ENCODE data around the gene CDKN2B-AS1.

The CDKN2B-AS1 gene

DNA sequence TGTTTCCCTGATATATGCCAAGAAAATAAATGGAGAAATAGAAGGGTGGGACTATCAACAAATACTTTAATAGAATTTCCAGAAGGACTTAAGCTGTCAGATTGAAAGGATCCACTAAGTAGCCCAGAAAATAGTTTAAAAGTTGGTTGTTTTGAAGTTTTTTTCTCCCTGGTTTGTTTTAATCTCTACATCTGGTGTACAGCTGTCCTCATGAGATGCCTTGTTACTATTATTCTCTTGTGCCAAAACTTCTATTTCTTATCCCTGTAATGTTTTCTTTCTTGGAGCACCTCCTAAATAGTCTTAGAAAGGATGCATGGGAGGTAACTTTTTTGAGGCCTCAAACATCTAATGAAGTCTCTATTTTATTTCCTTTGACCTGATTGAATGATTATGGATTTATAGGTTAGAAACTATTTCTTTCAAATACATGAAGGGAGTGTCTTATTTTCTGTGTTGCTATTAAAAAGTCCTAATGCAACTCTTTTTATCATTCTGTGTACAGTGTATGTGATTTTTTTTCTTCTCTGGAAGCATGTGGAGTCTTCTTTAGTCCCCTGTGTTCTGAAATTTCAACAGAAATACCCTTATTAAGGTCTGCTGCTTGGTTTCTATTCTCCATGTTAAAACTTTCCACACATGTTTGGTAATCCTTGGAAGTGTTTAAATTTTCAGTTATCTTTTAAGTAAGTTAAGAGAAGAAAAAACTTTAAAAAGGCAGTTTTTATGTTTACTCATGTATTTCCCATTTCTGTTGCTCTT lies 154.5 kb downstream of the CDKN2B-AS1 start:
- Histone ChIP-seq H3K27ac (no peak overlapping the region), H3K4me3 (ENCODE audit: low read depth, low read length) (no peak overlapping the region), H3K9ac (no peak overlapping the region), H3K36me3 (ENCODE audit: control insufficient read depth, insufficient read depth, low read length) (no peaks in the 10 kb centered on the region), H3K79me2 (no peaks in the 10 kb centered on the region), H3K9me3 (ENCODE audit: control insufficient read depth, low read length) (no peaks in the 10 kb centered on the region), H2AFZ (no peak overlapping the region), H3K4me2 (ENCODE audit: low read length) (no peak overlapping the region), H3K4me1 (no peaks in the 10 kb centered on the region), H3K27me3 (ENCODE audit: control insufficient read depth, insufficient read depth, low read length) (no peaks in the 10 kb centered on the region)
- TF ChIP-seq, protein P1, sequence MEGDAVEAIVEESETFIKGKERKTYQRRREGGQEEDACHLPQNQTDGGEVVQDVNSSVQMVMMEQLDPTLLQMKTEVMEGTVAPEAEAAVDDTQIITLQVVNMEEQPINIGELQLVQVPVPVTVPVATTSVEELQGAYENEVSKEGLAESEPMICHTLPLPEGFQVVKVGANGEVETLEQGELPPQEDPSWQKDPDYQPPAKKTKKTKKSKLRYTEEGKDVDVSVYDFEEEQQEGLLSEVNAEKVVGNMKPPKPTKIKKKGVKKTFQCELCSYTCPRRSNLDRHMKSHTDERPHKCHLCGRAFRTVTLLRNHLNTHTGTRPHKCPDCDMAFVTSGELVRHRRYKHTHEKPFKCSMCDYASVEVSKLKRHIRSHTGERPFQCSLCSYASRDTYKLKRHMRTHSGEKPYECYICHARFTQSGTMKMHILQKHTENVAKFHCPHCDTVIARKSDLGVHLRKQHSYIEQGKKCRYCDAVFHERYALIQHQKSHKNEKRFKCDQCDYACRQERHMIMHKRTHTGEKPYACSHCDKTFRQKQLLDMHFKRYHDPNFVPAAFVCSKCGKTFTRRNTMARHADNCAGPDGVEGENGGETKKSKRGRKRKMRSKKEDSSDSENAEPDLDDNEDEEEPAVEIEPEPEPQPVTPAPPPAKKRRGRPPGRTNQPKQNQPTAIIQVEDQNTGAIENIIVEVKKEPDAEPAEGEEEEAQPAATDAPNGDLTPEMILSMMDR (IDR thresholded peaks at IDR 0.05), result no peak

DNA sequence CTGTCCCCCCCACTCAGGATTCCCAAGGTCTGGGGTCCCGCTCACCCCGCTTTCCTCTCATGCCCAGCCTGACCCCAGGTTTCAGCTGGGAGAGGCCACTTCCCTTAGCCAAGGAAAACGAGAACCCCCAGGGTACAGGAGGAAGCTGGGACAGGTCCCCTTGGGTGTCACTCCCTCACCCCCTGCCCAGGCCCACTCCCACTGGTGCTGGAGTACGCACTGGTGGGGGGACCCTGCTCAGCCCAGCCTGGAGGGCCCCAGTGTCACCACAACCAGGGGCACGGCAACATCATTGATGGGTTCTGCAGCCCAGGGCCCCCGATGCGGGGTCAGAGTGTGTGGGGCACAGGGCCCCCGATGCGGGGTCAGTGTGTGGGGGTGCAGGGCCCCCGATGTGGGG lies 159.5 kb downstream of the CDKN2B-AS1 start:
- Histone ChIP-seq H2AFZ (no peak overlapping the region), H3K4me1 (no peaks in the 10 kb centered on the region), H3K4me2 (ENCODE audit: low read length) (no peak overlapping the region), H3K4me3 (ENCODE audit: low read depth, low read length) (no peak overlapping the region), H3K36me3 (ENCODE audit: control insufficient read depth, insufficient read depth, low read length) (no peaks in the 10 kb centered on the region), H3K27ac (no peak overlapping the region), H3K9ac (no peak overlapping the region), H3K79me2 (no peaks in the 10 kb centered on the region), H3K9me3 (ENCODE audit: control insufficient read depth, low read length) (no peaks in the 10 kb centered on the region), H3K27me3 (ENCODE audit: control insufficient read depth, insufficient read depth, low read length) (no peaks in the 10 kb centered on the region)
- TF ChIP-seq, protein P1 (IDR thresholded peaks at IDR 0.05), result no peak

DNA sequence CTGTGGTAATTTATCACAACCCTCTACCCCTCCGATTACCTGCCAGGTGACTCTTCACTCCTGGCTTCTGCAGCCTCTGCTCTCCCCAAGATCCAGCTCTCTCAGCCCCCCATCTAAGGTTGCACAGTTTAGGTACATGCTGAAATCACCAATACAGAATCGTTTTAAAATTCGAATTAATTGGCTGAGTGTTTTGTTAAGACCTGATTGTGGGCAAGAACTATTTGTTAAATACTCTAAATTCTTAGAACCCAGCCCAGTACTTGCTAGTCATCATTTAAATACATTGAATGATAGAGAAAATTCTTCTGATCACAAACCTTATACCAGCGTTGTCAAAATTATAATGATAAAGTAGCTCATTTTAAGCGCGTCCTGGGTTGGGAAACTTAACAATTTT lies 162.0 kb downstream of the CDKN2B-AS1 start:
- TF ChIP-seq, protein P1 (IDR thresholded peaks at IDR 0.05), result no peak
- Histone ChIP-seq H3K79me2 (no peaks in the 10 kb centered on the region), H3K36me3 (ENCODE audit: control insufficient read depth, insufficient read depth, low read length) (no peaks in the 10 kb centered on the region), H3K27me3 (ENCODE audit: control insufficient read depth, insufficient read depth, low read length) (no peaks in the 10 kb centered on the region), H3K9me3 (ENCODE audit: control insufficient read depth, low read length) (no peaks in the 10 kb centered on the region), H3K9ac (no peak overlapping the region), H3K4me1 (no peaks in the 10 kb centered on the region), H3K27ac (no peak overlapping the region), H2AFZ (no peak overlapping the region), H3K4me2 (ENCODE audit: low read length) (no peak overlapping the region), H3K4me3 (ENCODE audit: low read depth, low read length) (no peak overlapping the region)

DNA sequence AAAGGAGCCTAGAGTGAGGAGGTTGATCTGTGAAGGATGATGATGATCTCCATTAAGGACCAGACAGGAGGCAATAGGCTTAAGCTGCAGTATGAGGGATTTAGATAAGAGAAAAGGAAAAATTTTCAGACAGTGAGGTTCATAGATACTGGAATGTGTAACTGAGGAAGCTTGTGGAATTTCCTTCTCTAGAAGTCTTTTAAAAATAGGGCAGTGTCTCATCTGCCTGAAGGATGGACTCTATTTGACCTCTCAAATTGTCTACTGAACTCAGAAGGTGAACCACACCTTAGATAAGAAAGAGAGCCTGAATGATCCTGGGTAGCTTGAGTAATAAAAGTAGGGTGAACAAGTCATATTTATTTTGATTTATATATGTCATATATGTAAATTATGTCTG lies 162.7 kb downstream of the CDKN2B-AS1 start:
- Histone ChIP-seq H3K79me2 (no peaks in the 10 kb centered on the region), H3K27me3 (ENCODE audit: control insufficient read depth, insufficient read depth, low read length) (no peaks in the 10 kb centered on the region), H3K4me3 (ENCODE audit: low read depth, low read length) (no peak overlapping the region), H3K9ac (no peak overlapping the region), H3K4me1 (no peaks in the 10 kb centered on the region), H3K9me3 (ENCODE audit: control insufficient read depth, low read length) (no peaks in the 10 kb centered on the region), H2AFZ (no peak overlapping the region), H3K36me3 (ENCODE audit: control insufficient read depth, insufficient read depth, low read length) (no peaks in the 10 kb centered on the region), H3K4me2 (ENCODE audit: low read length) (no peak overlapping the region), H3K27ac (peak overlapping the region; percentile 36)
- TF ChIP-seq, protein P1 (IDR thresholded peaks at IDR 0.05), result no peak

DNA sequence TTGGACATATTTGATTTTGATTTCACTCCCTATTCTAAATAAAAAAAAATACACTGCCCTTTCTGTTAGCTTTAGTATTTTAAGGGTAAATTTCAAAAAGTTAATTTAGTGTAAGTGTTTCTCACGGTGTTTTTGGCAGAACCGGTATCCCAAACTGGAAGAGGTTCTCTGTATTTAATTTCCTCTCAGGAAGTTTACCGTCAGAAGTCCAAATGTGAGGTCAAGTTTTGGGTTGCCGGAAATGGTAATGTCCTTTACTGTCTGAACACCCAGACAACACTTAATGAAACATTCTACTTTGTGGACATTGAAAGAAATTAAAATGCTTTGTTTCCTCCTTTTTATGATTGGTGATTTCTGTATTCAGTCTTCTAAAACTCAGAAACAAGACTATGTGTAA lies 163.2 kb downstream of the CDKN2B-AS1 start:
- Histone ChIP-seq H3K36me3 (ENCODE audit: control insufficient read depth, insufficient read depth, low read length) (no peaks in the 10 kb centered on the region), H3K4me1 (no peaks in the 10 kb centered on the region), H2AFZ (no peak overlapping the region), H3K4me2 (ENCODE audit: low read length) (no peak overlapping the region), H3K4me3 (ENCODE audit: low read depth, low read length) (no peak overlapping the region), H3K27me3 (ENCODE audit: control insufficient read depth, insufficient read depth, low read length) (no peaks in the 10 kb centered on the region), H3K79me2 (no peaks in the 10 kb centered on the region), H3K9ac (no peak overlapping the region), H3K27ac (peak overlapping the region; percentile 36), H3K9me3 (ENCODE audit: control insufficient read depth, low read length) (no peaks in the 10 kb centered on the region)
- TF ChIP-seq, protein P1 (IDR thresholded peaks at IDR 0.05), result no peak

Measured in parathyroid adenoma (tissue), 2 donors.